MM.1S (cell line): ENCODE data around the gene PINK1.
A peak's percentile ranks its signal among the peaks of the same experiment; 100 is the strongest.

Source experiments
- DNase-seq: peaks from one replicate; pipeline ENCODE4 v3.0.0-alpha.2; 2015
- H2AFZ ChIP-seq: fragments of 300-600 bp; sonication (generic); 2 replicates; pipeline ENCODE4 v1.6.0; 2016; ENCODE audit warnings: antibody characterized with exemption, low read length
- H3F3A ChIP-seq: fragments of 300-600 bp; sonication (generic); 2 replicates; pipeline ENCODE4 v1.6.1; 2016; ENCODE audit warnings: mild to moderate bottlenecking, antibody characterized with exemption, low read length, moderate library complexity, mixed read lengths; ENCODE audit not compliant: insufficient read depth
- H3K27ac ChIP-seq: fragments of 300-600 bp; sonication (generic); 2 replicates; pipeline ENCODE4 v1.5.1; 2016; ENCODE audit warnings: mild to moderate bottlenecking, low read length
- H3K27me3 ChIP-seq: fragments of 300-600 bp; sonication (generic); replicated peaks from 2 replicates; pipeline ENCODE4 v1.6.0; 2016; ENCODE audit warnings: low read length; ENCODE audit not compliant: insufficient read depth
- H3K36me3 ChIP-seq: fragments of 300-600 bp; sonication (generic); replicated peaks from 2 replicates; pipeline ENCODE4 v1.6.1; 2016; ENCODE audit warnings: mild to moderate bottlenecking, low read length, mixed read lengths; ENCODE audit not compliant: insufficient read depth
- H3K4me1 ChIP-seq: fragments of 300-600 bp; sonication (generic); 2 replicates; pipeline ENCODE4 v1.6.1; 2016; ENCODE audit warnings: low read length, mixed read lengths
- H3K4me2 ChIP-seq: fragments of 300-600 bp; sonication (generic); 2 replicates; pipeline ENCODE4 v1.6.0; 2016; ENCODE audit warnings: low read depth, low read length
- H3K4me3 ChIP-seq: fragments of 300-600 bp; sonication (generic); 2 replicates; pipeline ENCODE4 v1.5.1; 2016; ENCODE audit warnings: low read length, mixed read lengths
- H3K79me2 ChIP-seq: fragments of 300-600 bp; sonication (generic); 2 replicates; pipeline ENCODE4 v1.6.1; 2016; ENCODE audit warnings: mixed run types, low read length, mixed read lengths
- H3K9ac ChIP-seq: fragments of 300-600 bp; sonication (generic); 2 replicates; pipeline ENCODE4 v1.6.1; 2016; ENCODE audit warnings: low read length, mixed read lengths
- H3K9me2 ChIP-seq: fragments of 300-600 bp; sonication (generic); replicated peaks from 2 replicates; pipeline ENCODE4 v1.6.1; 2016; ENCODE audit warnings: mild to moderate bottlenecking, low read length, mixed read lengths; ENCODE audit not compliant: insufficient read depth
- H3K9me3 ChIP-seq: fragments of 300-600 bp; sonication (generic); replicated peaks from 2 replicates; pipeline ENCODE4 v1.6.1; 2016; ENCODE audit warnings: mild to moderate bottlenecking, low read length, mixed read lengths; ENCODE audit not compliant: insufficient read depth
- H4K20me1 ChIP-seq: fragments of 300-600 bp; sonication (generic); 2 replicates; pipeline ENCODE4 v1.6.1; 2016; ENCODE audit warnings: mild to moderate bottlenecking, low read length, moderate library complexity, mixed read lengths; ENCODE audit not compliant: insufficient read depth
- EZH2 ChIP-seq: fragments of 300-600 bp; sonication (generic); optimal IDR thresholded peaks from 2 replicates; pipeline ENCODE3; 2017; ENCODE audit warnings: low read depth, mild to moderate bottlenecking, antibody characterized with exemption, low read length, mixed read lengths
- EZH2phosphoT487 ChIP-seq: fragments of 300-600 bp; sonication (generic); IDR thresholded peaks from 2 replicates; pipeline ENCODE4 v1.6.1; 2018; ENCODE audit warnings: antibody characterized with exemption, low read length
- TF ChIP-seq, protein P1 (sequence below): fragments of 300-600 bp; sonication (generic); IDR thresholded peaks from 2 replicates; pipeline ENCODE4 v1.5.1; 2016; ENCODE audit warnings: antibody characterized with exemption, low read length, mixed read lengths

PINK1 gene

GRCh38 chr1:20630729-20631128 is 2.5 kb upstream of the PINK1 start:
- Histone ChIP-seq H3K4me2 (no peak overlapping the region), H3K9ac (no peak overlapping the region), H3F3A (no peaks in the 10 kb centered on the region), H3K79me2 (no peaks in the 10 kb centered on the region), H3K9me3 (no peaks in the 10 kb centered on the region), H3K9me2 (no peaks in the 10 kb centered on the region), H3K4me3 (no peak overlapping the region), H4K20me1 (no peaks in the 10 kb centered on the region), H3K27ac (no peak overlapping the region), H3K27me3 (peaks cover 54% of the 10 kb centered on the region), H3K4me1 (peaks cover 4% of the 10 kb centered on the region; the same call in 1 of the 2 replicates), H3K36me3 (no peaks in the 10 kb centered on the region), H2AFZ (no peak overlapping the region)
- TF ChIP-seq EZH2phosphoT487 (no peak), EZH2 (no peak)
- TF ChIP-seq, protein P1, sequence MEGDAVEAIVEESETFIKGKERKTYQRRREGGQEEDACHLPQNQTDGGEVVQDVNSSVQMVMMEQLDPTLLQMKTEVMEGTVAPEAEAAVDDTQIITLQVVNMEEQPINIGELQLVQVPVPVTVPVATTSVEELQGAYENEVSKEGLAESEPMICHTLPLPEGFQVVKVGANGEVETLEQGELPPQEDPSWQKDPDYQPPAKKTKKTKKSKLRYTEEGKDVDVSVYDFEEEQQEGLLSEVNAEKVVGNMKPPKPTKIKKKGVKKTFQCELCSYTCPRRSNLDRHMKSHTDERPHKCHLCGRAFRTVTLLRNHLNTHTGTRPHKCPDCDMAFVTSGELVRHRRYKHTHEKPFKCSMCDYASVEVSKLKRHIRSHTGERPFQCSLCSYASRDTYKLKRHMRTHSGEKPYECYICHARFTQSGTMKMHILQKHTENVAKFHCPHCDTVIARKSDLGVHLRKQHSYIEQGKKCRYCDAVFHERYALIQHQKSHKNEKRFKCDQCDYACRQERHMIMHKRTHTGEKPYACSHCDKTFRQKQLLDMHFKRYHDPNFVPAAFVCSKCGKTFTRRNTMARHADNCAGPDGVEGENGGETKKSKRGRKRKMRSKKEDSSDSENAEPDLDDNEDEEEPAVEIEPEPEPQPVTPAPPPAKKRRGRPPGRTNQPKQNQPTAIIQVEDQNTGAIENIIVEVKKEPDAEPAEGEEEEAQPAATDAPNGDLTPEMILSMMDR: no peak
- DNase-seq: no peak

GRCh38 chr1:20632386-20632785 is 872 bp upstream of the PINK1 start:
- H4K20me1 ChIP-seq: no peaks in the 10 kb centered on the region
- no peak overlapping the region for H2AFZ ChIP-seq
- H3K36me3 ChIP-seq: no peaks in the 10 kb centered on the region
- H3K9ac ChIP-seq: no peak overlapping the region
- H3K27ac ChIP-seq: no peak overlapping the region
- H3F3A ChIP-seq: no peaks in the 10 kb centered on the region
- H3K9me3 ChIP-seq: no peaks in the 10 kb centered on the region
- peaks cover 4% of the 10 kb centered on the region; the same call in 1 of the 2 replicates for H3K4me1 ChIP-seq
- no peak overlapping the region for H3K4me2 ChIP-seq
- TF ChIP-seq EZH2 (no peak), EZH2phosphoT487 (no peak)
- TF ChIP-seq, protein P1: no peak
- no peaks in the 10 kb centered on the region for H3K9me2 ChIP-seq
- H3K79me2 ChIP-seq: no peaks in the 10 kb centered on the region
- DNase-seq: no peak
- H3K4me3 ChIP-seq: no peak overlapping the region
- H3K27me3 ChIP-seq: peaks cover 44% of the 10 kb centered on the region

- Histone ChIP-seq H3K4me3 (peak overlapping the region; percentile 79), H3K27me3 (peaks cover 31% of the 10 kb centered on the region), H3F3A (no peaks in the 10 kb centered on the region), H3K4me2 (peak overlapping the region; percentile 77), H3K4me1 (peaks cover 4% of the 10 kb centered on the region; the same call in 1 of the 2 replicates), H3K9me3 (no peaks in the 10 kb centered on the region), H3K27ac (peak overlapping the region; percentile 4; the same call in 1 of the 2 replicates), H3K9me2 (no peaks in the 10 kb centered on the region), H2AFZ (peak overlapping the region; percentile 88; the same call in 1 of the 2 replicates), H3K9ac (peak overlapping the region; percentile 31; the same call in 1 of the 2 replicates), H3K79me2 (no peaks in the 10 kb centered on the region), H3K36me3 (no peaks in the 10 kb centered on the region), H4K20me1 (no peaks in the 10 kb centered on the region)
- TF ChIP-seq, protein P1: no peak
- no peak for TF ChIP-seq EZH2phosphoT487
- no peak for TF ChIP-seq EZH2
- no peak for DNase-seq
Observed at GRCh38 chr1:20634065-20634593, 871 bp downstream of the PINK1 start.
